GM12891 (cell line): ENCODE results near the gene COL25A1.
A peak's percentile ranks its signal among the peaks of the same experiment; 100 is the strongest.
"Not testable (repeated sequence)": the region's sequence is repeated elsewhere in the genome, so short reads cannot be mapped to it uniquely, and the experiment has no call there.

ENCODE experiments used
- DNase-seq: peaks from one replicate; pipeline ENCODE4 v3.0.0; 2011; ENCODE audit warnings: low spot score; ENCODE audit not compliant: insufficient read length
- FAIRE-seq: peaks from 2 replicates; lab custom pipeline; 2011; peaks lifted over from hg19 to GRCh38; lab: Jason Lieb, UNC
- PAX5 ChIP-seq: IDR thresholded peaks from 2 replicates; pipeline ENCODE4 v1.6.1; 2011; ENCODE audit warnings: low read length, moderate library complexity, mild to moderate bottlenecking; ENCODE audit not compliant: insufficient read depth, severe bottlenecking
- POLR2A ChIP-seq: IDR thresholded peaks from 2 replicates; pipeline ENCODE4 v1.6.1; 2011; ENCODE audit warnings: low read depth, low read length, control low read depth
- POLR2AphosphoS5 ChIP-seq: IDR thresholded peaks from 2 replicates; pipeline ENCODE4 v1.6.1; 2011; ENCODE audit warnings: low read depth, low read length, control low read depth
- POU2F2 ChIP-seq: IDR thresholded peaks from 2 replicates; pipeline ENCODE4 v1.6.1; 2011; ENCODE audit warnings: low read depth, mild to moderate bottlenecking, control low read depth, low read length, moderate library complexity
- SPI1 ChIP-seq: IDR thresholded peaks from 2 replicates; pipeline ENCODE4 v1.6.1; 2011; ENCODE audit warnings: low read depth, low read length, control low read depth
- TAF1 ChIP-seq: IDR thresholded peaks from 2 replicates; pipeline ENCODE4 v1.6.1; 2011; ENCODE audit warnings: low read depth, low read length, control low read depth

COL25A1 gene

DNA sequence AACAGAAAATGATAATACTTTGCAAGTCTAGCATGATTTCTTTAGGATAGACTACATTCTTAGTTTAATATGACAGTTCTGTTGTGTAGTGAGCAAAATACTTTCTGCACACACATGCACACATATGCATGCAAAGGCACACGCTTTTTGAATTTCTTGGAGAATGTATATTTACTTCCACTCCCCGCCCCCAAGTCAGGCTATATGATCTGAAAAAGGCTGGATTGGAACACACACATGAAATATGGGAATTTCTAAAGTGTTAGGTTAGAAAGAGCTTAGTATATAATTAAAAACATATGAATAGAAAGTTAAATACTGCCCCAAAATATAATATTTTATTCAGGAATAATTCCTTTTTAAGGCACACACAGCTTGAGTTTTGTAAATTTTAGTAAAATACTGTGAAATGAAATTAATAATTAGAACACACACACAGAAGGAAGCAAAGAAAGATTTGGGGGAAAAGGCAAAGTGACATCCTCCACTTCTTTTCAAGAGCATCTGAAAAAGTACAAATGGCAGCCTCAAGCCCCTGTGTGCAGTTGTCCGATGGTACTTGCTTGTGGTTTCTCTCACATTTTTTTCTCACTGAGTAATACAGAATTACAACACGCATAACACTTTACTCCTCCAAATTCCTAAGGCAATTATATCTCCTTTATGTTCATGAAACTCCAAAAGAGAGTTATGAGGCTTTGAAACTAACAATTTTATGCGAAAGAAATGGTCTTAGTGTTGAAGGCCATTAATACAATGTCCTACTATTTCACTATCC lies 310.7 kb downstream of the COL25A1 start:
- no peak for DNase-seq
- no peak for FAIRE-seq
- TF ChIP-seq TAF1 (no peak), PAX5 (no peak), POLR2AphosphoS5 (no peak), POU2F2 (no peak), POLR2A (no peak), SPI1 (no peak)

DNA sequence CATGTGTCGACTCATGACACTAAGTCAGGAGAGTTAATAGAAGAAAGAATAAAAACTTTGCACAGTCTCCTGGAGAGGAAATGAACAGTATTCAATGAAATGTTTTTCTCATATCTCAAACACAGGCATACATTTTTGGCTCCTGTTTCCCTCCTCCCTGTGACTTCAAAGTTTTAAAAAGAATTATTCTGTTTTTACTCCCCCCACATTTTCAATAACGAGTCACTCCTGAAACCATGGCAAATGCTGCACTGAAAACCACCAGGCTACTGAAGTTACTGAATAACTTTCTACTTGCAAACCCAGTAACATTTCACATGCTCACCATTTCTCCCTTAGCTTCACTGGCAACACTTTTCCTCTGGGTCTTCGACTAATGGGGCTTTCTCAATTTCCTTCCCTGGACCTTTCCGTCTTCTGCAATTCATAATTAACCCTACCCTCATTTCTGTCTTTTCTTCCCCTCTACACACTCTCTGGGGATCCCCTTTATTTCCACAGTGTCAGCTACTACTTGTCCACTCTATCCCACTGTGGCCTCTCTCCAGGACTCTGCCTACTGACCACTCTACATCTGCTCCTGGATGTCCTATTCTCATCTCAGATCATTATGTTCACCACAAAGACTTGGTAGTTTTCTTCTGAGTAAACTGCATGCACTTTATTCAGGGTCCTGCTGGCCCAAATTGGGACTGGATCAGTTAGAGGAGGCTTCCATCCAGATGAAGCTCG lies 313.8 kb downstream of the COL25A1 start:
- FAIRE-seq = no peak
- no peak for DNase-seq

DNA sequence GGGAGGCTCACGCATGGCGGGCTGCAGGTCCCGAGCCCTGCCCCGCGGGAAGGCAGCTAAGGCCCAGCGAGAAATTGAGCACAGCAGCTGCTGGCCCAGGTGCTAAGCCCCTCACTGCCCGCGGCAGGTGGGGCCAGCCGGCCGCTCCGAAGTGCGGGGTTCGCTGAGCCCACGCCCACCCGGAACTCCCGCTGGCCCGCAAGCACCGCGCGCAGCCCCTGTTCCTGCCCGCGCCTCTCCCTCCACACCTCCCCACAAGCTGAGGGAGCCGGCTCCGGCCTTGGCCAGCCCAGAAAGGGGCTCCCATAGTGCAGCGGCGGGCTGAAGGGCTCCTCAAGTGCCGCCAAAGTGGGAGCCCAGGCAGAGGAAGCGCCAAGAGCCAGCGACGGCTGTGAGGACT lies 318.0 kb downstream of the COL25A1 start:
- DNase-seq, FAIRE-seq: not testable (repeated sequence)

More for the DNA sequence above, 313.8 kb downstream of the COL25A1 start:
- TF ChIP-seq POLR2A = no peak
- no peak for TF ChIP-seq POLR2AphosphoS5
- TF ChIP-seq PAX5 = no peak

DNA sequence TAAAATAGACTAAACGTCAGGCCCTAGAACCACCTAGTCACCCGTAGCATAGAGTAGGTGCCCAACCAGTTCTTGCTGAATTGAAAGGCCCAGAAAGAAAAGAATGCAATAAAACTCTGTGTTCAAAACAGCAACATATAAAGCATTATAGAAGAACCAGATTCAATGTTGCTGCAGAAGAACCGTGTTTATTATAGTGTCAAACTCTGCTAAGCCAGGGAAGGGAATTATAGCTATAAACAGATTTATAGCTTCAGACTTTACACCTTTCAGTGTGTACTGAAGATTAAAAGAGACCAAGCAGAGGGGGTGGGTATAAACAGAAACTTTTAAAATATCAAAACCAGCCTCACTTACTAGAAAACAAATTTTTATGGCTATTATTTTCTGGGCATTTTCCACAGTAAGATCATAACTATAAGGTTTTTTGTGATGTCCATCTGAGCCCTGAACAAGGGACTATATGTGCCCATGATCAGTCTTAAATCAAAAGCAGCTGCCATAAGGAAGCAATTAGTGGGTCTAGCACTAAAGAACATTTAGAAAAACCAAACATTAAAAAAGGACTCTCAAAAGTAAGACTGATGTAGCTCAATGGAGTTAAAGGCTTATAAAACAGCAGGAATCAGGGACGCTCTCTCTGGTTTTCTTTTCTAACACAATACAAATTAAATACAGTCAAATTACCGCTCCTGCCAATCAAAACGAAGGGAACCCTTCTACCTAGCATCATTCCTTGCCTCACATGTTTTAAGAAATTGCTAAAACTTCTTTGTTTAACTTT lies 319.9 kb downstream of the COL25A1 start:
- no peak for FAIRE-seq
- no peak for TF ChIP-seq POLR2AphosphoS5
- no peak for TF ChIP-seq PAX5
- TF ChIP-seq POU2F2 = no peak
- no peak for TF ChIP-seq SPI1
- TF ChIP-seq POLR2A = no peak
- TF ChIP-seq TAF1 = no peak
- DNase-seq = no peak

DNA sequence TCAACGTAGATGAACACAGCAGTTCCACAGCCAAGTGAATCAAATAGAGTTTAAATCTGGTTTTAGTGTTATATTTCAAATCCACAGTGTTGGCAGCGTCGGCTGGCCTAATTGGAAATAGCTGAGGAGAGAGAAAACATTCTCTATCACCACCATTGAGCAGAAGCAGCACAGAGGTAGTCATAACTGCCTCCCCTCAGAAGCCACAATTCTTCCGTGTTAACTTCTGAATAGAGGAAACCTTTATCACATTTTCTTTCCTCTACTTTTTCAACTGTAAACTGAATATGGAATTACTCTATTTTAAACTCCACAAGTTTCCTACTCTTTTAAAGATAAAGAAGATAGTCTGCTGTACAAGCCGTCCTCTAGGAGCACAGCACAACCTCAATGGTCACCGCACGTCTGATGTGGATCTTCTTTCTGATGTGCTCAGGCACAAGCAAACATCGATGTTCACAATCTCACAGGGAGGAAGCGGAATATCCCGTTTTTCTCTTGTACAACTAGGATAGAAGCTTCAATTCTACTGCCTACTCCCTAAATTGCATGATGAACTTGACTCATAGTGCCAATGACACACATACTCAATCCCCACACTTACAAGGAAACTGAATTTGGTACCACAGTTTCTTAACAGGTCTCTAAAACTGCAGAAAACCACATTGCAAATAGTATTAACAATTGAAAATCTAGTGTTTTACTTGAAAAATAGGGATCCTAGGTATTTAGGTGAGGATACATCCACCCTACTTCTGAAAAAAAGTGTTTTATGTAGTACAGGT lies 321.8 kb downstream of the COL25A1 start:
- TF ChIP-seq POLR2AphosphoS5 (no peak), SPI1 (no peak), POU2F2 (no peak), TAF1 (no peak), POLR2A (no peak), PAX5 (no peak)
- DNase-seq (no peak), FAIRE-seq (no peak)

DNA sequence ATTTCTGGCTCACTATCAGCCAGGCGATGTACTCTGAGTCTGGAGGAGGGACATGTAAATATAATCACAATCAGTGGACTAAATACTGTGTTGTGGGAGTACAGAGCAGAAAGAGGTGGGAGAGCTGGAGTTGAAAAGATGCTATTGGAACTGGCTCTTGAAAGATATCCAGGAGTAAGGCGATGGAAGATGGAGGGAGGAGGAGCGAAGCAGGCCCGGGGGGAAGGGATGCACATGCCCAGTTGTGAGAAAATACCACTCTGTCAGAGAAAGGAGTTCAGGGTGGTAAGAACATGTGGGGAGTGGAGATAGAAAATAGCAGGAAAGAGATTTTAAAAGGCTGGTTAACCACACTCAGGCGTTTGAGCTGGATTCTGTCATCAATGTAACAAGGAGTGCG lies 322.7 kb downstream of the COL25A1 start:
- FAIRE-seq = no peak
- TF ChIP-seq POU2F2 (no peak), TAF1 (no peak), POLR2A (no peak), PAX5 (no peak)
- no peak for DNase-seq

DNA sequence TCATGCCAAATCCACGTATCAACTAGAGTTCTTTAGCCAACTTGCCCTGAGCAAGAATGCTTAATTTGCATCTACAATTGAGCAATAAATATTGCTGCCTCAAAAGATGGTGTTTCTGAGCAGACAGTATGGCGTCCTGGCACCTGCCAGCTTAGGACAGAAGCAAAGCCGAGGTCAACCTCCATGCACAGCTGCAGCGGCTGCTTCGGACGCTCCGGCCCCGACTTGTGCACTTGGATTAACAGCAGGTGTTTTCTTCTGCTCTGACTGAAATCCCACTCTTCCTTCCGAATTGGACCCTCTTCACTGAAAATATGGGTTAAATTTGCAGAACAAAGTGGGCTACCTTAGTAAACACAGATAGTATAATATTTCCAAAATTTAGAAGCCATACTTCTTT lies 324.4 kb downstream of the COL25A1 start:
- DNase-seq = no peak
- no peak for FAIRE-seq
- TF ChIP-seq POLR2A (no peak), SPI1 (no peak), POLR2AphosphoS5 (no peak), PAX5 (no peak), TAF1 (no peak)

DNA sequence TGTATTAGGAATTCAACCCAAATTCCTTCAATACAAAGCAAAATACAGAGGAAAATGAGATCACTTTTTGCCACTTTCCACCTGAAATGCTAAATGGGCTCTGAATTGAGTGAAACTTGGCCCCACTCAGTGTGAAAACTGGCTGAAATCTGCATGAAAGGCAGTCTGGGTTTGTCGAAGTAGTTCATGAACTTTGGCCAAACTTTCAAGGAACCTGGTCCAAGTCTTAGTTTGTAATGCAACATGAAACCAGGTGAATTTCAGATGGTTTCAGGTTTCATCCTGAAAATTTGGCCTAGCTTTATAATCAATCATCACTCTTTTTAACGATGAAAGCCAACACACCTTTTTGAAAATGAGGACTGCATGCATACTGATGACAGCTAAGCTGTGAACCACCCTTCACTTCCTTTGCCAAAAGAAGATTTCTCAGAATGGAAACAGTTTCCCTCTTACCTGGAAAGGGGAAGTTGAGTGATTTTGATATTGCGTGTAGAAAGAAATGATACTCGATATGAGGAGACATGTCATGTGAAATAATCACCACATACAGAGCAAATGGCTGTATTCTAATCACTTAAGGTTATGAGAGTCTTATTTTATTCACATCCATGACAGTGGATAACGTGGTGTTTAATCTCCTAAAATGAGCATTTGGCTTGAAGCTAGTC lies 329.7 kb downstream of the COL25A1 start:
- DNase-seq (no peak), FAIRE-seq (no peak)
- 0 out of 2 replicates have a peak, but pooled peaks have one; percentile 15 for TF ChIP-seq SPI1
- TF ChIP-seq POU2F2 = no peak

GRCh38 chr4:108971473-108971872 lies 331.0 kb downstream of the COL25A1 start:
- FAIRE-seq (no peak), DNase-seq (no peak)
- no peak for TF ChIP-seq TAF1
- TF ChIP-seq SPI1 = no peak
- TF ChIP-seq PAX5 = no peak
